Hepatocyte (in vitro differentiated cells): ENCODE data around the gene CDH11.

Source experiments
- EZH2 ChIP-seq: fragments of 200-600 bp; sonication (generic); IDR thresholded peaks from 2 replicates; pipeline ENCODE4 v1.6.1; 2016; ENCODE audit warnings: antibody characterized with exemption, mild to moderate bottlenecking, borderline replicate concordance
- EZH2phosphoT487 ChIP-seq: fragments of 200-600 bp; sonication (generic); IDR thresholded peaks from one replicate; pipeline ENCODE4 v1.6.1; 2018; ENCODE audit warnings: antibody characterized with exemption, mild to moderate bottlenecking, low read depth, moderate library complexity; ENCODE audit not compliant: unreplicated experiment, severe bottlenecking
- TF ChIP-seq, protein P1 (sequence below): fragments of 200-600 bp; sonication (generic); IDR thresholded peaks from 2 replicates; pipeline ENCODE4 v1.5.1; 2016; ENCODE audit warnings: antibody characterized with exemption, mild to moderate bottlenecking; ENCODE audit not compliant: poor library complexity

DNA sequence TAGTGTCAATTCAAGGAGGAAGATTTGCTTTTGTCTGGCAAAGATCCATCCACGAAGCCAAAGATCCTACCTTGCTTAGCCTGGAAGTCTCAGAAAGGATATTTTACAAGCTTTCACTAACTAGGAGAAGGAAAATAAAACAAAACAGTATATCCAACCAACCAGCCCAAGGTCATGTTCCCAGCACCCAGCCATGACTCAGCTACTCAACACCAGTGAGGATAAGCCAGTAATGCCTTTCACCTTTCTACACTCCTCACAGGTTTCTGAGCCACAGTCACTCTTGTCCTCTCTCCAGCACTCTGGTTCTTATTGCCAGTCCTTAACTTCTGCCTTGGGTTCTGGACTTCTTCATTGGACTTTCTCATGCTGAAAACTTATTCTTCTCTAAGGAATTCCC lies 116.2 kb downstream of the CDH11 start:
- TF ChIP-seq, protein P1, sequence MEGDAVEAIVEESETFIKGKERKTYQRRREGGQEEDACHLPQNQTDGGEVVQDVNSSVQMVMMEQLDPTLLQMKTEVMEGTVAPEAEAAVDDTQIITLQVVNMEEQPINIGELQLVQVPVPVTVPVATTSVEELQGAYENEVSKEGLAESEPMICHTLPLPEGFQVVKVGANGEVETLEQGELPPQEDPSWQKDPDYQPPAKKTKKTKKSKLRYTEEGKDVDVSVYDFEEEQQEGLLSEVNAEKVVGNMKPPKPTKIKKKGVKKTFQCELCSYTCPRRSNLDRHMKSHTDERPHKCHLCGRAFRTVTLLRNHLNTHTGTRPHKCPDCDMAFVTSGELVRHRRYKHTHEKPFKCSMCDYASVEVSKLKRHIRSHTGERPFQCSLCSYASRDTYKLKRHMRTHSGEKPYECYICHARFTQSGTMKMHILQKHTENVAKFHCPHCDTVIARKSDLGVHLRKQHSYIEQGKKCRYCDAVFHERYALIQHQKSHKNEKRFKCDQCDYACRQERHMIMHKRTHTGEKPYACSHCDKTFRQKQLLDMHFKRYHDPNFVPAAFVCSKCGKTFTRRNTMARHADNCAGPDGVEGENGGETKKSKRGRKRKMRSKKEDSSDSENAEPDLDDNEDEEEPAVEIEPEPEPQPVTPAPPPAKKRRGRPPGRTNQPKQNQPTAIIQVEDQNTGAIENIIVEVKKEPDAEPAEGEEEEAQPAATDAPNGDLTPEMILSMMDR: no peak
- TF ChIP-seq EZH2 (no peak), EZH2phosphoT487 (no peak)
